Psoas muscle (tissue), 8 donors: ENCODE results near the gene RAPGEF5. TPM values are rescaled to one million over a fixed set of nuclear protein-coding genes. Genes with fewer than 3 reads are reported as not detected.

ENCODE experiments used
- ATAC-seq, 4 donors: fragments of 200-7000 bp; cut with Tn5 transposase; one replicate each; pipeline ENCODE4 v1.9.1; 2020; ENCODE audit warnings: moderate library complexity in 3 of 4, mild to moderate bottlenecking in 2 of 4
- DNase-seq, 2 donors: peaks; one replicate each; pipeline ENCODE4 v3.0.0-alpha.2; 2020
- H3K27ac ChIP-seq: fragments of 200-600 bp; one replicate; pipeline ENCODE4 v1.8.0; 2022
- H3K27me3 ChIP-seq, 3 donors: fragments of 200-600 bp in 1 of 3; one replicate each; pipeline versions ENCODE4 v1.6.1 to v1.8.0; 2013 to 2022; ENCODE audit warnings: low read length in 2 of 3, mild to moderate bottlenecking in 2 of 3, moderate library complexity in 1 of 3; ENCODE audit not compliant: insufficient read depth in 3 of 3
- H3K36me3 ChIP-seq, 2 donors: fragments of 200-600 bp in 1 of 2; one replicate each; pipeline versions ENCODE4 v1.6.1 to v1.8.0; 2013 to 2022; ENCODE audit warnings: low read depth in 1 of 2, mild to moderate bottlenecking in 1 of 2, moderate library complexity in 1 of 2; ENCODE audit not compliant: insufficient read depth in 1 of 2
- H3K4me1 ChIP-seq: fragments of 200-600 bp; one replicate; pipeline ENCODE4 v1.8.0; 2022
- H3K4me3 ChIP-seq: fragments of 200-600 bp; one replicate; pipeline ENCODE4 v1.8.0; 2022; ENCODE audit warnings: mild to moderate bottlenecking
- H3K9me3 ChIP-seq: fragments of 200-600 bp; one replicate; pipeline ENCODE4 v1.8.0; 2022
- WGBS, 3 donors: extraction: QIAGEN DNeasy Blood & Tissue Kit; methylation state at CpG; one replicate each; pipeline versions ENCODE4 v1.1.6 to v1.1.7; 2013; 5-methylcytosine and 5-hydroxymethylcytosine counted together
- intact Hi-C, 2 donors: fragments of 100-400 bp; cut with DNase I; formaldehyde crosslinking; loops; one replicate each; pipeline versions ENCODE4 v1.11.0 to v1.14.2; 2022
- polyA plus RNA-seq, 3 donors: library from polyadenylated mRNA; stranded (reverse); fragments of 200-250 nt; gene quantifications; one replicate each; pipeline ENCODE4 v1.2.3, GENCODE V29; 2013
- total RNA-seq, 4 donors: library from RNA; stranded (reverse); fragmentation: NEBNext Ultra II Directional in 2 of 4; extraction: Animal tissue kit (Norgen Biotek cat#: 25700) in 2 of 4; gene quantifications; one replicate each; pipeline versions ENCODE4 v1.2.1 to v1.2.4, GENCODE V29; 2021 to 2023
- TF ChIP-seq, protein P1 (sequence below): fragments of 200-600 bp; IDR thresholded peaks from one replicate; pipeline ENCODE4 v1.8.0; 2022; ENCODE audit warnings: antibody characterized with exemption
- donor health status: healthy with polysubstance abuse.
- donor health status: DM: no; HTN: no; CAD: no; lungs with moderate emphysema.
- donor health status: Bipolar disorder and iron deficiency.
- donor health status: healthy.
- donor health status: DM: yes; HTN: yes; CAD: no.
- donor health status: DM: no; HTN: no; CAD: no.
- donor health status: DM: no; HTN: no; CAD: no.
- donor health status: DM: yes; HTN: yes; CAD: no.

The RAPGEF5 gene
- total and polyA plus RNA-seq, 7 donors, result 2.6 to 10.8 (median 5.5) TPM

DNA sequence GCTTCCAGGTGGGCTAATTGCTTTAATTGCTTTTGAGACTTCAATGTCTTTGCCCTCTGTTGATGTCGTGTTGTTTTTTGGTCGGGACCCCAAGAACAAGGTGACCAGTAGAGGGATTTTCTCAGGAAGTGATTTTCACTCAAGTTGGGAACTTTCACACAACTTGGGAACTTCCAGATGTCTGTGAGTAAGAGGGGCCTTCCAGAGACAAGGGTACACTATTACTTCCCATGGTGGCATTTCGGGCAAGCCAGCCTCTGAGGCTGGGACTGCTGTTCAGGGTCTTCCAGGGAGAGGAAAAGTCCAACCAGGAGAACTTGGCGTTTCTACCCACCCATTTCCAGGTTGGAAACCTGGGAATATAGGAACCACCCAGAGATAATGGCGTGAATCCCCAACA is 241.3 kb downstream of the RAPGEF5 start:
- DNase-seq, result no peak
- Histone ChIP-seq H3K27me3 (no peaks in the 10 kb centered on the region), H3K27ac (no peak overlapping the region), H3K9me3 (no peaks in the 10 kb centered on the region), H3K36me3 (peaks cover 0 to 3% of the 10 kb centered on the region in 2 donors), H3K4me3 (no peak overlapping the region), H3K4me1 (no peaks in the 10 kb centered on the region)
- no peak for ATAC-seq
- whole genome bisulfite sequencing, 3 donors, result 73 to 87% (median 85%) methylated on average over 5 of the region's 5 CpGs
- TF ChIP-seq, protein P1, sequence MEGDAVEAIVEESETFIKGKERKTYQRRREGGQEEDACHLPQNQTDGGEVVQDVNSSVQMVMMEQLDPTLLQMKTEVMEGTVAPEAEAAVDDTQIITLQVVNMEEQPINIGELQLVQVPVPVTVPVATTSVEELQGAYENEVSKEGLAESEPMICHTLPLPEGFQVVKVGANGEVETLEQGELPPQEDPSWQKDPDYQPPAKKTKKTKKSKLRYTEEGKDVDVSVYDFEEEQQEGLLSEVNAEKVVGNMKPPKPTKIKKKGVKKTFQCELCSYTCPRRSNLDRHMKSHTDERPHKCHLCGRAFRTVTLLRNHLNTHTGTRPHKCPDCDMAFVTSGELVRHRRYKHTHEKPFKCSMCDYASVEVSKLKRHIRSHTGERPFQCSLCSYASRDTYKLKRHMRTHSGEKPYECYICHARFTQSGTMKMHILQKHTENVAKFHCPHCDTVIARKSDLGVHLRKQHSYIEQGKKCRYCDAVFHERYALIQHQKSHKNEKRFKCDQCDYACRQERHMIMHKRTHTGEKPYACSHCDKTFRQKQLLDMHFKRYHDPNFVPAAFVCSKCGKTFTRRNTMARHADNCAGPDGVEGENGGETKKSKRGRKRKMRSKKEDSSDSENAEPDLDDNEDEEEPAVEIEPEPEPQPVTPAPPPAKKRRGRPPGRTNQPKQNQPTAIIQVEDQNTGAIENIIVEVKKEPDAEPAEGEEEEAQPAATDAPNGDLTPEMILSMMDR, result no peak
- intact Hi-C loops, result no loop called here

- Histone ChIP-seq H3K4me3 (no peak overlapping the region), H3K27ac (no peak overlapping the region), H3K36me3 (peaks cover 0 to 3% of the 10 kb centered on the region in 2 donors), H3K9me3 (no peaks in the 10 kb centered on the region), H3K4me1 (no peaks in the 10 kb centered on the region), H3K27me3 (no peaks in the 10 kb centered on the region)
- intact Hi-C loops, result loop anchor here in 1 of 2 donors (5.0 kb wide), 1 partner anchor 183 kb away; no protein-coding TSS in a partner anchor
- DNase-seq (no peak), ATAC-seq (peak in 1 of 4 donors; percentile 44)
- TF ChIP-seq, protein P1, result no peak
- 60 to 74% (median 64%) methylated on average over 7 of the region's 7 CpGs for WGBS, 3 donors
Measured at GRCh38 chr7:22114440-22114981, 242.4 kb downstream of the RAPGEF5 start.

GRCh38 chr7:22113041-22113440 is 243.9 kb downstream of the RAPGEF5 start:
- H3K4me3 ChIP-seq, result no peak overlapping the region
- TF ChIP-seq, protein P1, result no peak
- WGBS, 3 donors, result 75 to 94% (median 75%) methylated on average over 3 of the region's 3 CpGs
- H3K27ac ChIP-seq, result no peak overlapping the region
- ATAC-seq, result no peak
- H3K4me1 ChIP-seq, result no peaks in the 10 kb centered on the region
- peaks cover 0 to 4% (median 0%) of the 10 kb centered on the region in 3 donors for H3K27me3 ChIP-seq
- DNase-seq, result no peak
- H3K36me3 ChIP-seq, result no peaks in the 10 kb centered on the region
- no peaks in the 10 kb centered on the region for H3K9me3 ChIP-seq
- intact Hi-C loops, result loop anchor here in 1 of 2 donors (5.0 kb wide), 1 partner anchor 184 kb away; no protein-coding TSS in a partner anchor

DNA sequence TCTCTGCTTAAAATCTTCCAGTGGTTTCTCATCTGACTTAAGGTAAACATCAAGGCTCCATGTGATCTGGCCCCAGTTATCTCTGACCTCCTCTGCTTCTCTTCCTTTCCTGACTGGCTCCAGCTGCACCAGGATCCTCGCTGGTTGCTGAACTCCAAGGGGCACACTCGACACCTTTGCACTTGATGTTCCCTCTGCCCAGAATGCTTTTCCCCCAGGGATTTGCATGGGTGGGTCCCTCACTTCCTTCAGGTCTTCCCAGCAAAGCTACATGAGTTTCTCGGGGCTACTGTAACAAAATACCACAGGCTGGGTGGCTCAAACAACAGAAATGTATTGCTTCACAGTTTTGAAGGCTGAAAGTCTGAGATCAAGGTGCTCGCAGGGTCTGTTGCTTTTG is 245.3 kb downstream of the RAPGEF5 start:
- ATAC-seq (no peak), DNase-seq (no peak)
- H3K4me3 ChIP-seq, result no peak overlapping the region
- H3K27me3 ChIP-seq, result peaks cover 0 to 4% (median 0%) of the 10 kb centered on the region in 3 donors
- 80 to 87% (median 81%) methylated on average over 4 of the region's 4 CpGs for WGBS, 3 donors
- H3K4me1 ChIP-seq, result no peaks in the 10 kb centered on the region
- no peaks in the 10 kb centered on the region for H3K36me3 ChIP-seq
- TF ChIP-seq, protein P1, result no peak
- intact Hi-C loops, result loop anchor here (2.0 to 5.0 kb wide), 2 partner anchors 186 to 377 kb away; no protein-coding TSS in a partner anchor
- no peaks in the 10 kb centered on the region for H3K9me3 ChIP-seq
- no peak overlapping the region for H3K27ac ChIP-seq
